B cell (primary cell): Measurements from ENCODE around the gene GALNT10. TPM values are rescaled to one million over a fixed set of nuclear protein-coding genes. Genes with fewer than 3 reads are reported as not detected.

Source experiments
- ATAC-seq: fragments of 200-7000 bp; cut with Tn5 transposase; one replicate; pipeline ENCODE4 v1.10.0; 2021; ENCODE audit warnings: low read depth, mild to moderate bottlenecking, moderate number of reproducible peaks, moderate library complexity
- CTCF ChIA-PET: fragments of 350-600 bp; sonication (Branson Sonifier 250); formaldehyde crosslinking; loops from one replicate; lab custom pipeline; 2021; ENCODE audit warnings: antibody characterized with exemption, inconsistent platforms; lab: Charles Lee
- POLR2A ChIA-PET: fragments of 350-600 bp; sonication (Branson Sonifier 250); formaldehyde crosslinking; loops from one replicate; lab custom pipeline; 2021; ENCODE audit warnings: antibody characterized with exemption; lab: Charles Lee
- DNase-seq: peaks from one replicate; pipeline ENCODE4 v3.0.0; 2013
- H2AFZ ChIP-seq: 2 replicates; pipeline ENCODE4 v1.6.1; 2012; ENCODE audit warnings: mild to moderate bottlenecking, low read depth, low read length; ENCODE audit not compliant: insufficient read depth, poor library complexity, severe bottlenecking
- H3K27ac ChIP-seq, 2 donors: 1 replicate in 1 of 2; 2 replicates in 1 of 2; pipeline ENCODE4 v1.5.1; 2012 to 2013; ENCODE audit warnings: low read length in 2 of 2, mild to moderate bottlenecking in 2 of 2, moderate library complexity in 1 of 2
- H3K27me3 ChIP-seq, 4 experiments: fragments of 200-600 bp in 1 of 4; sonication (generic) in 1 of 4; replicated peaks in 1 of 4; 1 replicate in 2 of 4; 2 replicates in 2 of 4; pipeline versions ENCODE4 v1.6.1 to v1.7.0; 2013 to 2016; ENCODE audit warnings: low read length in 3 of 4, mild to moderate bottlenecking in 2 of 4, mixed read lengths in 1 of 4, moderate library complexity in 1 of 4; ENCODE audit not compliant: insufficient read depth in 4 of 4, control insufficient read depth in 3 of 4; ENCODE audit errors: control extremely low read depth in 1 of 4
- H3K36me3 ChIP-seq, 2 experiments: replicated peaks in 1 of 2; 1 replicate in 1 of 2; 2 replicates in 1 of 2; pipeline versions ENCODE4 v1.6.1 to v1.7.1; 2013; ENCODE audit warnings: low read length in 1 of 2; ENCODE audit not compliant: insufficient read depth in 2 of 2, control insufficient read depth in 1 of 2; ENCODE audit errors: control extremely low read depth in 1 of 2, extremely low read depth in 1 of 2
- H3K4me1 ChIP-seq, 2 donors: fragments of 200-600 bp in 1 of 2; sonication (generic) in 1 of 2; 1 replicate in 1 of 2; 2 replicates in 1 of 2; pipeline versions ENCODE4 v1.5.1 to v1.6.1; 2013 to 2017; ENCODE audit warnings: low read length in 2 of 2; ENCODE audit not compliant: control insufficient read depth in 2 of 2, insufficient read depth in 2 of 2
- H3K4me2 ChIP-seq: replicated peaks from 2 replicates; pipeline ENCODE3; 2012; ENCODE audit warnings: mild to moderate bottlenecking, low read depth, low read length; ENCODE audit not compliant: poor library complexity, severe bottlenecking
- H3K4me3 ChIP-seq, 5 experiments: fragments of 200-600 bp in 1 of 5; sonication (generic) in 1 of 5; 1 replicate in 3 of 5; 2 replicates in 2 of 5; pipeline versions ENCODE4 v1.5.1 to v1.7.0; 2011 to 2016; ENCODE audit warnings: low read length in 4 of 5, mild to moderate bottlenecking in 4 of 5, low read depth in 2 of 5, control low read depth in 1 of 5, moderate library complexity in 1 of 5; ENCODE audit not compliant: insufficient read depth in 1 of 5; ENCODE audit errors: control extremely low read depth in 1 of 5, extremely low read depth in 1 of 5
- H3K79me2 ChIP-seq: fragments of 200-600 bp; sonication (generic); one replicate; pipeline ENCODE4 v1.6.0; 2016; ENCODE audit warnings: low read length; ENCODE audit not compliant: control insufficient read depth, insufficient read depth
- H3K9ac ChIP-seq: fragments of 200-600 bp; sonication (generic); 2 replicates; pipeline ENCODE4 v1.6.1; 2017; ENCODE audit warnings: mild to moderate bottlenecking, low read length, moderate library complexity
- H3K9me3 ChIP-seq, 3 donors: one replicate each; pipeline versions ENCODE4 v1.6.1 to v1.7.1; 2013; ENCODE audit warnings: low read length in 2 of 3; ENCODE audit not compliant: control insufficient read depth in 2 of 3, insufficient read depth in 1 of 3; ENCODE audit errors: control extremely low read depth in 1 of 3
- H4K20me1 ChIP-seq: 2 replicates; pipeline ENCODE4 v1.6.0; 2012; ENCODE audit warnings: mild to moderate bottlenecking, low read length; ENCODE audit not compliant: insufficient read depth, control insufficient read depth, poor library complexity, severe bottlenecking
- H3K27ac Mint-ChIP-seq: one replicate; pipeline ENCODE4 v1.8.0; 2021; ENCODE audit warnings: mixed read lengths
- H3K27me3 Mint-ChIP-seq: one replicate; pipeline ENCODE4 v1.8.0; 2021; ENCODE audit warnings: mixed read lengths
- H3K4me1 Mint-ChIP-seq: one replicate; pipeline ENCODE4 v1.8.0; 2021; ENCODE audit warnings: mixed read lengths
- H3K4me3 Mint-ChIP-seq: one replicate; pipeline ENCODE4 v1.8.0; 2021; ENCODE audit warnings: mixed read lengths
- H3K9me3 Mint-ChIP-seq: one replicate; pipeline ENCODE4 v1.8.0; 2022; ENCODE audit warnings: mixed read lengths; ENCODE audit not compliant: insufficient read depth
- CTCF ChIP-seq: fragments of 200-600 bp; IDR thresholded peaks from one replicate; pipeline ENCODE4 v1.8.0; 2022; ENCODE audit warnings: antibody characterized with exemption, mild to moderate bottlenecking
- EZH2 ChIP-seq: IDR thresholded peaks from 2 replicates; pipeline ENCODE4 v1.6.1; 2012; ENCODE audit warnings: borderline replicate concordance, low read depth, mild to moderate bottlenecking, moderate library complexity, low read length; ENCODE audit not compliant: insufficient read depth, poor library complexity, severe bottlenecking
- whole genome bisulfite sequencing: methylation state at CpG from one replicate; pipeline ENCODE4 v1.1.5; 2013; ENCODE audit warnings: missing lambda C conversion rate; ENCODE audit not compliant: insufficient coverage; 5-methylcytosine and 5-hydroxymethylcytosine counted together
- intact Hi-C: fragments of 100-400 bp; cut with micrococcal nuclease; formaldehyde crosslinking; loops from one replicate; pipeline ENCODE4 v1.10.0; 2022
- polyA plus RNA-seq: library from polyadenylated mRNA; depleted of rRNA; stranded (reverse); fragments of >200 nt; gene quantifications from 2 replicates; pipeline ENCODE4 v1.2.3, GENCODE V29; 2012
- total RNA-seq, 2 donors: library from RNA; stranded (reverse); fragments of 120-200 nt in 1 of 2; gene quantifications; 1 replicate in 1 of 2; 2 replicates in 1 of 2; pipeline versions ENCODE4 v1.2.3 to v1.2.4, GENCODE V29; 2013 to 2022

GALNT10 gene
- total and polyA plus RNA-seq, 2 donors (not counting 1 experiment from before 2014, with no cell fraction given), result 27.7 to 42.8 TPM

GRCh38 chr5:154373729-154374179 lies 183.2 kb downstream of the GALNT10 start:
- 97% methylated on average over 4 of the region's 8 CpGs for WGBS
- no peaks in the 10 kb centered on the region for H3K4me1 ChIP-seq
- intact Hi-C loops, result no loop called here
- no peak overlapping the region for H3K4me3 ChIP-seq
- Mint-ChIP-seq H3K4me1 (no peaks in the 10 kb centered on the region), H3K27me3 (no peaks in the 10 kb centered on the region), H3K4me3 (no peak overlapping the region), H3K9me3 (no peaks in the 10 kb centered on the region), H3K27ac (no peak overlapping the region)
- TF ChIP-seq CTCF (no peak), EZH2 (no peak)
- POLR2A ChIA-PET, result no interaction called here
- H3K27me3 ChIP-seq, result no peaks in the 10 kb centered on the region
- no peak overlapping the region for H3K9ac ChIP-seq
- no peaks in the 10 kb centered on the region for H4K20me1 ChIP-seq
- ATAC-seq (no peak), DNase-seq (no peak)
- H3K4me2 ChIP-seq, result no peak overlapping the region
- no peak overlapping the region for H2AFZ ChIP-seq
- no peaks in the 10 kb centered on the region for H3K79me2 ChIP-seq
- no peaks in the 10 kb centered on the region for H3K9me3 ChIP-seq
- no peak overlapping the region for H3K27ac ChIP-seq
- CTCF ChIA-PET, result no interaction called here
- H3K36me3 ChIP-seq, result peaks cover 4 to 56% of the 10 kb centered on the region in 2 experiments

- 100% methylated on average over 1 of the region's 4 CpGs for WGBS
- no peaks in the 10 kb centered on the region for H3K4me1 Mint-ChIP-seq
- no peak for TF ChIP-seq CTCF
- TF ChIP-seq EZH2, result no peak
- ChIA-PET CTCF (interaction anchor here (0.9 kb wide), 1 partner anchor 302 kb away, joined by 3 read pairs; no protein-coding TSS in a partner anchor), POLR2A (no interaction called here)
- no peaks in the 10 kb centered on the region for H3K4me1 ChIP-seq
- intact Hi-C loops, result no loop called here
- H3K36me3 ChIP-seq, result peaks cover 4 to 60% of the 10 kb centered on the region in 2 experiments
- H3K9me3 ChIP-seq, result no peaks in the 10 kb centered on the region
- H3K9ac ChIP-seq, result no peak overlapping the region
- H3K4me3 ChIP-seq, result no peak overlapping the region
- no peak overlapping the region for H3K27ac ChIP-seq
- ATAC-seq, result no peak
- H4K20me1 ChIP-seq, result no peaks in the 10 kb centered on the region
- H3K4me2 ChIP-seq, result no peak overlapping the region
- no peaks in the 10 kb centered on the region for H3K27me3 Mint-ChIP-seq
- no peak overlapping the region for H2AFZ ChIP-seq
- no peaks in the 10 kb centered on the region for H3K27me3 ChIP-seq
- H3K27ac Mint-ChIP-seq, result no peak overlapping the region
- no peak overlapping the region for H3K4me3 Mint-ChIP-seq
- no peaks in the 10 kb centered on the region for H3K9me3 Mint-ChIP-seq
- DNase-seq, result no peak
- no peaks in the 10 kb centered on the region for H3K79me2 ChIP-seq
These were observed 183.7 kb downstream of the GALNT10 start for GRCh38 chr5:154374264-154374663.
